Stimulated activated CD4-positive, alpha-beta T cell treated with anti-CD3 and anti-CD28 coated beads, TNF-alpha, amount 100 ng/mL, for 1 hour (primary cell): Measurements from ENCODE around the gene UBXN6.

ENCODE experiments used
- DNase-seq, 3 donors: peaks; one replicate each; pipeline ENCODE4 v3.0.0-alpha.2; 2020; ENCODE audit warnings: low read depth in 3 of 3, low spot score in 1 of 3

Gene UBXN6, protein sequence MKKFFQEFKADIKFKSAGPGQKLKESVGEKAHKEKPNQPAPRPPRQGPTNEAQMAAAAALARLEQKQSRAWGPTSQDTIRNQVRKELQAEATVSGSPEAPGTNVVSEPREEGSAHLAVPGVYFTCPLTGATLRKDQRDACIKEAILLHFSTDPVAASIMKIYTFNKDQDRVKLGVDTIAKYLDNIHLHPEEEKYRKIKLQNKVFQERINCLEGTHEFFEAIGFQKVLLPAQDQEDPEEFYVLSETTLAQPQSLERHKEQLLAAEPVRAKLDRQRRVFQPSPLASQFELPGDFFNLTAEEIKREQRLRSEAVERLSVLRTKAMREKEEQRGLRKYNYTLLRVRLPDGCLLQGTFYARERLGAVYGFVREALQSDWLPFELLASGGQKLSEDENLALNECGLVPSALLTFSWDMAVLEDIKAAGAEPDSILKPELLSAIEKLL

GRCh38 chr19:4457654-4458395, at the start of gene UBXN6:
UBXN6 (minus strand) TSS chr19:4457794; CDS start chr19:4457697, 97 bp downstream.
- peak; percentile 89 to 97 (median 94) for DNase-seq

DNA sequence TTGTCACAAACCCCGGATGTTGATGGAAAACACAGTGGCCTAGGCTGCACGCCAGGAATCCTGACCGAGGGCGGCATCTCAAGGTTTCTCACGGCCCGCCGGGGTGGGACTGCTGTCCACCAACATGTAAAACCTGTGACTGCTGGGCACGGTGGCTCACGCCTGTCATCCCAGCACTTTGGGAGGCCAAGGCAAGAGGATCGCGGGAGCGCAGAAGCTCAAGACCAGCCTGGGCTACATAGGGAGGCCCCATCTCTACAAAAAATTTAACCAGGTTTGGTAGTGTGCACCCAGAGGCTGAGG, 49.5 kb upstream of the UBXN6 start:
- no peak for DNase-seq

- DNase-seq = no peak
These were observed 49.0 kb upstream of the UBXN6 start for GRCh38 chr19:4506449-4507149.

GRCh38 chr19:4505570-4506448, 48.2 kb upstream of the UBXN6 start:
- DNase-seq = no peak

DNA sequence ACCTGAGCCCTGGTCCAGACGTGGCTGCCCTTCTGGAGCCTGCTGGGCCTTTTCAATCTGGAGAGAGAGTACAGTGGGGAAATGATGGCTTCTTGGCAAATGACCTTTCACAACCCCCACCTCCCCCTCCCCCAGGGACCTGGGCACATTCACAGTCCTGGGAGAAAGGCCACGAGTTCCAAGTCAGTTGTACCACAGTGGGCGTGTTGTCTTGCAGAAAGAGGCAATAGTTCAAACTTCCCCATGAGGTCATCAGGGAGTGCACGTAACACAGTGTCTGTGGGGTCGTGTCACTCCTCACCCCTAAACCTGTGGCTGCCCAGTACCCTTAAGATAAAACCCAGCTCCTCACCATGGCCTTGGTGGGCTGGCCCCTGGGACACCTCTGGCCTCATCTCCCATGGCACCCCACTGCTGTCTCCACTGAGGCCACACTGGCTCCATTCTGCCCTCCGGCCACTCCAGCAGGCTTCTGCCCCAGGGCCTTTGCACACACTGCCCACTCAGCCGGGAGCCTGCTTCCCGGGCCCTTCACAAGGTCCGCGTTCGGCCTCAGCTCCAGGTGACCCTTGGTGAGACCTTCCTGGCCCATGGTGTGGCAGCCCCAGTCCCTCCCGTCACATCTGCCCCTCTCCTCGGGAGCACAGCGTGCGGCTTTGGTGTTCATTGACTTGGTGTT, 47.4 kb upstream of the UBXN6 start:
- DNase-seq = no peak

GRCh38 chr19:4504297-4504701, 46.7 kb upstream of the UBXN6 start:
- DNase-seq = no peak

- DNase-seq = no peak
These were observed 46.2 kb upstream of the UBXN6 start for GRCh38 chr19:4503825-4504170.

- no peak for DNase-seq
These were observed 45.7 kb upstream of the UBXN6 start for GRCh38 chr19:4503132-4503824.

DNA sequence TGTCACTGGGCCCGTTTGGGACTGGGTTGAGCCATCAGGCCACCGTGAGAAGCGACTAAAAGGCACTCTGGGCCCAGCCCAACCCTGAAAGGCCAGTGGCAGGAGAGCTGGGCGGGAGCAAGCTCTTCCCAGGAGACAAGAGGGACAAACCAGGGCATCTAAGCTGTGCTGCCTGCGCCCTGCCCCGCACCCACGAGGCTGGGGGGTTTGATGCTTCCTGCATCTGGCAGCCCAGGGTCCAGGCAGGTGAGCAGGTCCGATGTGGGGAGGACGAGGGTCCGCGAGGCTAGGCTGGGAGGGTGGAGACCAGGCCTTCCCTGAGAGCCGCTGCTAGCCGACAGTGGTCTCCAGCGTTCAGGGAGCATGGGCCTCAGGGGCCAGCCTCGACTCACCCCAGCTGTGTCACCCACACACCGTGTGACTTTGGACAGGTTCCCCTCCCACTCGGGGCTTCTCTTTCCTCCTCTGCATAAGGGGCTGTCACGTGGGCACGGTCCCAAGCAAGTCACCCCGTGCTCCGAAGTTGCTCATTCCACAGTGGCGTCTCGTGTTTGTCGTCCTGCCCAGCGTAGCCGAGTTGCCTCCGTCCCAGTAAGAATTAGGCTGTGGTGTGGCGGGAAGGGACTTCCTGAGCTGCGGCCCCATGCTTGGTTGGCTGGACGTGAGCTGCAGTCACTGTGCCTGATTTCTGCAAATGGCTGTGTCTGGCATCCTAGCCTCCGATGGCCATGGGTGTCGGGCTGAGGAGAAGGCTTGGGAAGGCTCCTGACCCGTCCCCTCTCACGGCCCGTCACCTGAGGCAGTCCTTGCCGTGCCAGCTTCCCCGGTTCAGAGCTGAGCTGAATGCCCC, 44.9 kb upstream of the UBXN6 start:
- DNase-seq = no peak

DNA sequence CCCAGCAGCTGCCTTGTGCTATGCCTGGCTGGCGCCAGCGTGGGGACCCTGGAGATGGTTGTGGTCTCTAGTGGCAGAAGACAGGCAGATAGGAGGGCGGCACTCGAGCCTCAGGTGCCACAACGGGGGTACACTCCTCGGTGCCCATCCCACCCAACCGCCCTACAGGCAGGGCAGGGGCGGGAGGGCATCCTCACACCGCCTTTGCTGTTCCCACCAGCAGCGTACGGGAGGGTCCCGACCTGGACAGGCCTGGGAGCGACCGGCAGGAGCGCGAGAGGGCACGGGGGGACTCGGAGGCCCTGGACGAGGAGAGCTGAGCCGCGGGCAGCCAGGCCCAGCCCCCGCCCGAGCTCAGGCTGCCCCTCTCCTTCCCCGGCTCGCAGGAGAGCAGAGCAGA, 44.1 kb upstream of the UBXN6 start:
- DNase-seq = no peak

DNA sequence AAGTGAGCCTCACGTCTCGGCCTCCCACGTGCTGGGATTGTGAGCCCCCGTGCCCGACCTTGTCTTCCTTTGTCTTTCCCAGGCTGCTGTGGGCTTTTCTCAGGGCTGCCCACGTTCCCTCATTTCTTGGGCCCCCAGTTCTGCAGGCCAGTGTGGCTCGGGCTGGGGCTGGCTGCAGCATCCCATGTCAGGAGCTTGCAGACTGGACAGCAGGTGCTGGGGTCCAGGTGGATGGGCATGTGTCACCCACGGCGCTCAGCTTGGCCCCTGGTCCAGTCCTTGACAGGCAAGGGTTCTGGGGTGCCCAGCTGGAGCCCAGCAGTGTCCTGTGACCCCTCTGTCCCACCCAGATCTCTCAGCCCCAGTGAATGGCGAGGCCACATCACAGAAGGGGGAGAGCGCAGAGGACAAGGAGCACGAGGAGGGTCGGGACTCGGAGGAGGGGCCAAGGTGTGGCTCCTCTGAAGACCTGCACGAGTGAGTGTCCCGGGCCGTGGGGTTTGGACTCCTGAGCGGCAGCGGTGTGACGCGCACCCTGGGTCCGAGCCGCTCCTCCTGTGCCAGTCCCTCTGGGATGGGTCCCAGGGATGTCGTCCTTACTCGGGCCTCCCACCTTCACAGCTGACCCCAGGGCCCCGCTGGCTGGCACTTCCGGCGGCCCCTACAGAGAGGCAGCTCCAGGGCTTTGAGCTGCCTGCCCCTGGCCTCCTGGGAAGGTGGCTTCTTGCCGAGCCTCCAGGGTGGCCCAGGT, 43.4 kb upstream of the UBXN6 start:
- DNase-seq = no peak

- no peak for DNase-seq
These were observed 42.3 kb upstream of the UBXN6 start for GRCh38 chr19:4499855-4500254.

GRCh38 chr19:4499318-4499717, 41.7 kb upstream of the UBXN6 start:
- DNase-seq = no peak

GRCh38 chr19:4498694-4499093, 41.1 kb upstream of the UBXN6 start:
- DNase-seq = no peak

DNA sequence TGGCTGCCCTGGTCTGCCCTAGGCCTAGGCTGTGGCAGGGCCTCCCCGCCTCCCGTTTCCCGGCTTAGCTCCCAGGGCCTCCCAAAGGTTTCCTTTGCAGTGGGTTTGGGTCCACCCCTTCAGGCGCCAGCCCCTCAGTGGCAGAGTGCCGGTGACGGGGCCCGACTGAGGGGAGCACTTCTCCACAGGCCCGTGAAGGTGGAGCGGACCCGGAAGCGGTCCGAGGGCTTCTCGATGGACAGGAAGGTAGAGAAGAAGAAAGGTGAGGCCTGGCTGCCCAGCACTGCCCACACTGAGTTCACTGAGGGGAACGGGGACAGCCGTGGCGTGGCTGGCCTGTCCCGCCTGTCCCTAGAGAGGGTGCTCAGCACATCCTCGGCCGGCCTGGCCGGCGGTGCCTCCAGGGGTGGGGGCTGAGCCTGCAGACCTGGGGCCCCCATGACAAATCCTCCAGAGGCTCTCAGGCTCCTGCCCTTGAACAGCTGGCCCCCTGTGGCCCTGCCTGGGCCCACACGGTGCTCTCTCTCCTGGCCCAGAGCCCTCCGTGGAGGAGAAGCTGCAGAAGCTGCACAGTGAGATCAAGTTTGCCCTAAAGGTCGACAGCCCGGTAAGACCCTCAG, 40.3 kb upstream of the UBXN6 start:
- no peak for DNase-seq

DNA sequence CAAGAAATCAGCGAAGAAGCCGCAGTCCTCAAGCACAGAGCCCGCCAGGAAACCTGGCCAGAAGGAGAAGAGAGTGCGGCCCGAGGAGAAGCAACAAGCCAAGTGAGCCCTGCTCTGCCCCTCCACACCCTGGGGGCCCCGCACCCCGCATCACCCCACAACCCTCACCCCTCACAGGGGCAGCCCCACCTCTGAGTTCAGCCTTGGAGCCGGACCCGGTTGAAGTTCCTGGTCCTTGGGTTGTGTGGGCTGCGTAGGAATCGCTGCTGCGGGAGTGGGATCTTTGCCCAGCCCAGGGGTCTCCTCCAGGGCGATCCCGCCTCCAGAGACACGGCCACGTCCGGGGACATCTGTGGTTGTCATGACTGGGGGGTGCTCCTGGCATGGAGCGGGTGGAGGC, 38.7 kb upstream of the UBXN6 start:
- no peak for DNase-seq

GRCh38 chr19:4495471-4495870, 37.9 kb upstream of the UBXN6 start:
- no peak for DNase-seq

DNA sequence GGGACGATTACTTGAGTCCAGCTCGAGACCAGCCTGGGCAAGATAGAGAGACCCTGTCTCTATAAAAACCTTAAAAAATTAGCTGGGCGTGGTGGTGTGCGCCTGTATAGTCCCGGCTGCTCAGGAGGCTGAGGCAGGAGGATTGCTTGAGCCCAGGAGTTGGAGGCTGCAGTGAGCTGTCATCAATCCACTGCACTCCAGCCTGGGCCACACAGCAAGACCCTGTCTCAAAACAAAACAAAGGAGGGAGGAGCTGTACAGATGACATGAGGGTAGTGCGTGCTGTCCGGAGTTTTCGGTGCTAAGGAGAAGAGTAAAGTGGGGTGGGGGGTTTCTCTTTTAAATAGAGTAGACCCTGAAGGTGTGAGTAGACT, 37.1 kb upstream of the UBXN6 start:
- DNase-seq = no peak
